ACC112 (cell line): ENCODE data around the gene GDF2.

Experiments
- H2AFZ ChIP-seq: fragments of 200-600 bp; sonication (generic); one replicate; pipeline ENCODE4 v1.6.0; 2017; ENCODE audit warnings: antibody characterized with exemption, low read length; ENCODE audit not compliant: unreplicated experiment
- H3K27ac ChIP-seq: fragments of 200-600 bp; sonication (generic); 2 replicates; pipeline ENCODE4 v1.5.1; 2014; ENCODE audit warnings: low read depth, mild to moderate bottlenecking, antibody characterized with exemption, low read length, moderate library complexity
- H3K27me3 ChIP-seq: fragments of 200-600 bp; sonication (generic); 2 replicates; pipeline ENCODE4 v1.6.1; 2014; ENCODE audit warnings: mild to moderate bottlenecking, antibody characterized with exemption, low read length, moderate library complexity, mixed read lengths; ENCODE audit not compliant: insufficient read depth
- H3K36me3 ChIP-seq: fragments of 200-600 bp; sonication (generic); 2 replicates; pipeline ENCODE4 v1.6.1; 2016; ENCODE audit warnings: mild to moderate bottlenecking, antibody characterized with exemption, low read length, moderate library complexity, mixed read lengths; ENCODE audit not compliant: insufficient read depth
- H3K4me1 ChIP-seq: fragments of 200-600 bp; sonication (generic); one replicate; pipeline ENCODE4 v1.6.1; 2016; ENCODE audit warnings: low read length, mixed read lengths; ENCODE audit not compliant: insufficient read depth, unreplicated experiment, control insufficient read depth
- H3K4me3 ChIP-seq: fragments of 200-600 bp; sonication (generic); 2 replicates; pipeline ENCODE4 v1.5.1; 2014; ENCODE audit warnings: mild to moderate bottlenecking, low read depth, low read length
- H3K79me2 ChIP-seq: fragments of 200-600 bp; sonication (generic); one replicate; pipeline ENCODE4 v1.6.0; 2016; ENCODE audit warnings: low read length; ENCODE audit not compliant: control insufficient read depth, unreplicated experiment, insufficient read depth

The GDF2 gene

GRCh38 chr10:47371629-47372485 is 49.6 kb downstream of the GDF2 start:
- H3K4me3 ChIP-seq, result no peak overlapping the region
- no peaks in the 10 kb centered on the region for H3K79me2 ChIP-seq
- no peaks in the 10 kb centered on the region for H3K36me3 ChIP-seq
- H3K27me3 ChIP-seq, result peaks cover 8% of the 10 kb centered on the region; the same call in 1 of the 2 replicates
- H3K4me1 ChIP-seq, result peaks cover 4% of the 10 kb centered on the region
- H3K27ac ChIP-seq, result no peak overlapping the region
- no peak overlapping the region for H2AFZ ChIP-seq

- H3K79me2 ChIP-seq, result no peaks in the 10 kb centered on the region
- no peak overlapping the region for H3K4me3 ChIP-seq
- peaks cover 4% of the 10 kb centered on the region for H3K4me1 ChIP-seq
- no peaks in the 10 kb centered on the region for H3K36me3 ChIP-seq
- H3K27ac ChIP-seq, result no peak overlapping the region
- H2AFZ ChIP-seq, result no peak overlapping the region
- H3K27me3 ChIP-seq, result peaks cover 10% of the 10 kb centered on the region; the same call in 1 of the 2 replicates
These were observed 50.5 kb downstream of the GDF2 start for GRCh38 chr10:47372726-47373125.

GRCh38 chr10:47374611-47375536 is 52.6 kb downstream of the GDF2 start:
- Histone ChIP-seq H3K4me3 (no peak overlapping the region), H3K79me2 (no peaks in the 10 kb centered on the region), H3K27me3 (peaks cover 20% of the 10 kb centered on the region), H2AFZ (no peak overlapping the region), H3K36me3 (no peaks in the 10 kb centered on the region), H3K4me1 (peaks cover 4% of the 10 kb centered on the region), H3K27ac (no peak overlapping the region)

- H3K36me3 ChIP-seq, result no peaks in the 10 kb centered on the region
- H3K27ac ChIP-seq, result no peak overlapping the region
- peaks cover 25% of the 10 kb centered on the region for H3K27me3 ChIP-seq
- H2AFZ ChIP-seq, result no peak overlapping the region
- no peaks in the 10 kb centered on the region for H3K79me2 ChIP-seq
- H3K4me1 ChIP-seq, result peaks cover 4% of the 10 kb centered on the region
- H3K4me3 ChIP-seq, result no peak overlapping the region
These were observed 54.4 kb downstream of the GDF2 start for GRCh38 chr10:47376522-47377220.
